ENCODE measurements around the gene EDA2R.

Gene EDA2R

GRCh38 chrX:66638591-66639500 lies at the start of gene EDA2R:
EDA2R (minus strand) TSS chrX:66639078; CDS start chrX:66616020, 23,058 bp downstream.
- no peak for DNase-seq

GRCh38 chrX:66684196-66684595 lies 45.3 kb upstream of the EDA2R start:
- DNase-seq: no peak

- DNase-seq: no peak
These were observed 41.6 kb upstream of the EDA2R start for GRCh38 chrX:66680451-66680850.

GRCh38 chrX:66677430-66677829 lies 38.6 kb upstream of the EDA2R start:
- no peak for DNase-seq

- no peak for DNase-seq
These were observed 38.1 kb upstream of the EDA2R start for GRCh38 chrX:66676990-66677389.

GRCh38 chrX:66676413-66676812 lies 37.5 kb upstream of the EDA2R start:
- DNase-seq: no peak

- no peak for DNase-seq
These were observed 36.7 kb upstream of the EDA2R start for GRCh38 chrX:66675541-66675940.

GRCh38 chrX:66674506-66674905 lies 35.6 kb upstream of the EDA2R start:
- DNase-seq: no peak

GRCh38 chrX:66672106-66672505 lies 33.2 kb upstream of the EDA2R start:
- DNase-seq: no peak

- DNase-seq: no peak
These were observed 15.5 kb upstream of the EDA2R start for GRCh38 chrX:66654411-66654810.

- no peak for DNase-seq
These were observed 3.5 kb downstream of the EDA2R start for GRCh38 chrX:66635360-66635759.

- no peak for DNase-seq
These were observed 4.6 kb downstream of the EDA2R start for GRCh38 chrX:66634272-66634671.

GRCh38 chrX:66633541-66633940 lies 5.3 kb downstream of the EDA2R start:
- no peak for DNase-seq

- DNase-seq: no peak
These were observed 5.9 kb downstream of the EDA2R start for GRCh38 chrX:66632981-66633380.

- DNase-seq: no peak
These were observed 6.4 kb downstream of the EDA2R start for GRCh38 chrX:66632473-66632872.

- no peak for DNase-seq
These were observed 13.4 kb downstream of the EDA2R start for GRCh38 chrX:66625525-66625924.

- DNase-seq: no peak
These were observed 16.7 kb downstream of the EDA2R start for GRCh38 chrX:66622209-66622608.

- DNase-seq: no peak
These were observed 21.9 kb downstream of the EDA2R start for GRCh38 chrX:66616944-66617343.

- DNase-seq: no peak
These were observed 36.4 kb downstream of the EDA2R start for GRCh38 chrX:66602381-66602938.

- DNase-seq: no peak
These were observed 37.4 kb downstream of the EDA2R start for GRCh38 chrX:66601522-66601921.

GRCh38 chrX:66579219-66579618 lies 59.7 kb downstream of the EDA2R start:
- DNase-seq: no peak

- DNase-seq: no peak
These were observed 84.9 kb downstream of the EDA2R start for GRCh38 chrX:66553973-66554372.

GRCh38 chrX:66547847-66548369 lies 91.0 kb downstream of the EDA2R start:
- no peak for DNase-seq

All from cortex of kidney (tissue), 1 donor.